Activated naive CD4-positive, alpha-beta T cell treated with anti-CD3 and anti-CD28 coated beads, Interleukin-2, amount 50 U/mL, for 16 hours (primary cell): ENCODE results near the gene MRPS7.

Experiments used
- DNase-seq: peaks from one replicate; pipeline ENCODE4 v3.0.0-alpha.2; 2020

MRPS7 gene

DNA sequence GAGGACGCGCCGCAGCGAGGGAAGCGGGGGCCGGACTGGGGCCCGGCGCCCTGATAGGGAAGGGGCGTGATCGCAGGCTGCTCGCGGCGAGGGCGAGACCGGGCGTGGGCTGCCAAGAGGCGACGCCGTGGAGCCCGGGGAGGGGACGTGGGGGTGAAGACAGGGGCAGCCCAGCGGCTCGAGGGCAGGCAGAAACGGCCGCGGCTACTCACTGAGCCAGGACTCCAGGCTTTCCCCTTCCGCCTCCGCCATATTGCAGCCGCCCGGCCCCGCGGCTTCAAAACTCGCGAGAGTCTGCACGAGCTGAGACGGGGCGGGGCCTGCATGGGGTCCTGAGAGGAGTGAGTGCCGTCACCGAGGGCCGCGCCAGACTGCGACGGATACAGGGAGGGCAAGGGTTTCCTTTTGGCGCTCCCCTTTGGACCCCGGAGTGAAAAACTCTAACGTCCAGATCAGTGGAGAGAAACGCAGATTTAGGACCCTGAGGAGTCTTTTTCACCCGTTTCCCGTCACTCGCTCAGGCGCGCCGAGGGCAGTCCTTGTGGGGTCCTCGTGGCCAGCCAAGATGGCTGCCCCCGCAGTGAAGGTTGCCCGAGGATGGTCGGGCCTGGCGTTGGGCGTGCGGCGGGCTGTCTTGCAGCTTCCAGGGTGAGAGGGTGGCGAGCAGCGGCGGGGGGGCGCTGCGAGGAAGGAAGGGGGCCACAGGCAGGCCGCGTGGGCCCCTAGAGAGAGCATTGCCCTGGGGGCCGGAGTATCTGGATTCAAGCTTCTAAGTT lies at the start of gene MRPS7, which contains the start of gene GGA3:
TSS of gene MRPS7 (plus strand) at position 544 of the 776 bp plus-strand sequence. CDS start at position 566, 22 bp downstream.
TSS of gene GGA3 (minus strand) at position 271 of the 776 bp plus-strand sequence. CDS start at position 252, 19 bp downstream.
- DNase-seq = peak; percentile 96

DNA sequence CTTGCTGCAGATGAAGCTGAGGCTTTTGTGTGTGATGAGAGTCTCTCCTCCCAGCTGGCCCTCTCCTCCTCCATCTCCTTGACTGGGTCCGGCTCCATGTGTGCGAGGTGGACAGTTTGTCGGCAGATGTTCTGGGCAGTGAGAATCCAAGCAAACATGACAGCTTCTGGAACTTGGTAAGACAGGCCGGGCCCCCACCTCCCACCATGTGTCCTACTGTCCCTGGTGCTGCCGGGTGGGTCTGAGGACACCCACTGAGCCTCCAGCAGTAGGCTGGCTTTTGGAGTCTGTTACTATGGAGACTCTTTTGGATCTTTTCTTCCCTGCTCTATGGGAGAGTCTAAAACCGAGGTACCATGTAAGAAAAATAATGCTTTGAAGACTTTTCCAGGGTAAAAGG lies 43.5 kb upstream of the MRPS7 start:
- DNase-seq = no peak

DNA sequence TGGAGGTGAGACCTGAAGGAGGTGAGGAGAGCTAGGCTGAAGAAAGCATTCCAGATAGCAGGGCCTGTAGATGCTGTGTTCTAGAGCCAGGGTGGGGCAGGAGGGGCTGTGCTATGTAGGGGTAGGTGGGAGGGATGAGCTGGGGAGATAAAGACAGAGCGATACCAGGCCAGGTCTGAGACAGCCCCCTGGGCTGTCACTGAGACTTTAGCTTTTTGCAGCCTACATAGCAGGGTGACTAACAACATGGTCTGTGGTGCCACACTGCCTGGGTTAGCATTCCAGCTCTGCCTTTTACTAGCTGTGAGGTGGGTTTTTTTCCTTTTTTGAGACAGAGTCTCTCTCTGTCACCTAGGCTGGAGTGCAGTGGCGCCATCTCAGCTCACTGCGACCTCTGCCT lies 41.9 kb upstream of the MRPS7 start:
- DNase-seq = no peak

DNA sequence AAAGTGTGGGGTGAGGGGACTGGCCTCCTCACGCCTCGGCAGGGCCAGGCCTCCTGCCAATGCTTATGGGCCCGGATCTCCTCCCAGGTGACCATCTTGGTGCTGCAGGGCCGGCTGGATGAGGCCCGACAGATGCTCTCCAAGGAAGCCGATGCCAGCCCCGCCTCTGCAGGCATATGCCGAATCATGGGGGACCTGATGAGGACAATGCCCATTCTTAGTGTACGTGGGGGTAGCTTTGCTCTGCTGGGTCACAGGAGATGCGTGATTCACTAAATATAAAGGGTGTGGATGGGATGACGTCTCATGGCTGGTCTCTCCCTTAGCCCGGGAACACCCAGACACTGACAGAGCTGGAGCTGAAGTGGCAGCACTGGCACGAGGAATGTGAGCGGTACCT lies 36.7 kb upstream of the MRPS7 start:
- DNase-seq = no peak

DNA sequence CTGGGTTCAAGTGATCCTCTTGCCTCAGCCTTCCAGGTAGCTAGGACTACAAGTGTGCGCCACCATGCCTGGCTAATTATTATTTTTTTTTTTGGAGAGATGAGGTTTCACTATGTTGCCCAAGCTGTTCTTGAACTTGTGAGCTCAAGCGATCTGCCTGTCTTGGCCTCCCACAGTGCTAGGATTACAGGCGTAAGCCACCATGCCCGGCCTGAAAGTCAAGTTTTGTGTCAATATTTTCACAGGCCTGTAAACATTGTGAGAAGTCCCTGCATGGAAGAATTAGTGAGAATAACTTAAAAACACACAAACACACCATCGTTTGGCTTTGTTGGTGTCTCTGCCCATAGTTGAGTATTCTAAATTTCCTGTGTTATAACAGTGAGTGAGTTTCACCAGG lies 34.0 kb upstream of the MRPS7 start:
- no peak for DNase-seq

DNA sequence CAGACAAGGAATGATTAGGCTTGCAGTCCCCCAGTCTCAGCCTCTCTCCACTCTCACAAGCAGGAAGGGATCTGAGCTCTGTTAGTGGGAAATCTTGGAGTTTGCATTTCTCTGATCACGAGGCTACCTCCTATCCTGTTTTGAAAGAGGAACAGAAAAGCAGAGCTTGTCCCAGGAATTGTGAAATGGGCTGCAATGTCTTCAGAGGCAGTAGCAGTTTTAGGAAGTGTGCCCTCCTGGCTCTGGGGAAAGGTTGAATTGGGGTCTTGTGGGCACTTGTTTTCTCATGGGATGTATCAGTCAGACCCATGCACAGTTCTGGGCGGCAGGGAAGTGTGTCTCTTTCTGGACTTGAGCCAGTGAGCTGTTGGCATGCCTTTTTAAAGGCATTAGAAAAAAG lies 33.4 kb upstream of the MRPS7 start:
- DNase-seq = no peak

DNA sequence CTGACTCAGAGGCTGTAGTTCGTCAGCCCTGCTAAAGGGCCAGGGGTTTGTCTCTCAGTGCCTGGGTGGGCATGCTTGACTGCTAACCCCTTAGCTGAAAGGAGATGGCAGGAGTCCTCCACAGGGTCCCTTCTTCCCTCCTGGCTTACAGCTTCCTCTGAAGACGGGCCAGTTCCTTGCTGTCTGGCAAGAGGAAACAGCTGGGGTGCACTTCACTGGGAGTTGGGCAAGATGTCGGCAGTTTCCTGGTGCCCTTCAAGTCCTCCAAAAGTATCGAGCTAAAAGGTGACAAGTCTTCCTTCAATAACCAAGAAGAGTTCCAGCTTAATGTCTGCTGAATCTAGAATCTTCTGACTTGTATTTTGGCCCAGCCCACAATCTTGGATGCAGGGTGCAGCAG lies 32.8 kb upstream of the MRPS7 start:
- no peak for DNase-seq

DNA sequence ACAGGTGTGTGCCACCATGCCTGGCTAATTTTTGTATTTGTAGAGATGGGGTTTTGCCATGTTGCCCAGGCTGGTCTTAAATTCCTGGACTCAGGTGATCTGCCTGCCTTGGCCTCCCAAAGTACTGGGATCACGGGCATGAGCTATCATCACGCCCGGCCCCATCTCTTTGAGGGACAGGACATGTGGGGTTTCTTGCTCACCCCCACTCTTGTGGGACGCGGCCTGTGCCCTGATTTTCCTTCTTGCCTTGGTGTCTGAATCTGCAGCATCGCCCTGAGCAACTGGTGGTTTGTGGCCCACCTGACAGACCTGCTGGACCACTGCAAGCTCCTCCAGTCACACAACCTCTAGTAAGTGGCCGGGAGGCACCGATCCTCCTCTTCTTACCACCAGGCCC lies 30.6 kb upstream of the MRPS7 start:
- no peak for DNase-seq

DNA sequence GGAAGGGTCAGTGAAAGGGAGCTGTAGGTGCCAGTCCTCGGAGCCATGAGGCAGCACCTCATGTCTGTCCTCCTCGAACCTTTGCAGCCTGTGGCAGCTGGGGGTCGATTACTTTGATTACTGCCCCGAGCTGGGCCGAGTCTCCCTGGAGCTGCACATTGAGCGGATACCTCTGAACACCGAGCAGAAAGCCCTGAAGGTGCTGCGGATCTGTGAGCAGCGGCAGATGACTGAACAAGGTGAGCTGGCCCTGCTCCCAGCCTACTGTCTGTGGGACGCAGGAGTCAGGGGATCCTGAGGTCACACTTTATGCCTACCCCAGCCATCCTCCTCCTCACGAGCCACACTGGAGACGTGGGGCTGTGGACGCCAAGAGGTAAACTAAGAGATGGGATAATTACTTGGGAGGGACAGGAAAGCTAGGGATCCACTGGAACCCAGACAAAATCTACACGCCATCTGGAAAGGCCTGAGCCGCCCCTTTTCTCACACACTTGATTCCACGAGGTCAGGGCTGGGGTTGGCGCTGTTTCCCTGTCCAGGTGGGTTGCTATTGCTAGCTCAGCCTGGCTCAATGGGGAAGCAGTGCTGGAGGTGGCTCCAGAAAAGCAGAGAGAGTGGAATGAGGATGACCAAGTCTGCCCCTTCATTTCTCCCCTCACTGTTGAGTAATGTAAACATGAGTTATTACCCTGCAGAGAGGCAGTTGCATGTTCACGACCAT lies 29.8 kb upstream of the MRPS7 start:
- no peak for DNase-seq

DNA sequence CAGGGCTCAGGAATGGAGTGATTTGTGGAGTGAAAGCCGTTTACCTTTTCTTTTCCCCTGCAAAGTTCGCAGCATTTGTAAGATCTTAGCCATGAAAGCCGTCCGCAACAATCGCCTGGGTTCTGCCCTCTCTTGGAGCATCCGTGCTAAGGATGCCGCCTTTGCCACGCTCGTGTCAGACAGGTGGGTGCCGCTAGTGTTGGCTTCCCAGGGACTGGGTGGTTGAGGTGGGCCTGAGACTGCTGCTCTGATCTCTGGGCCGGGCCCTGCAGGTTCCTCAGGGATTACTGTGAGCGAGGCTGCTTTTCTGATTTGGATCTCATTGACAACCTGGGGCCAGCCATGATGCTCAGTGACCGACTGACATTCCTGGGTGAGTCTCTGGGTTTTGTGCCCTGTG lies 28.9 kb upstream of the MRPS7 start:
- DNase-seq = no peak

DNA sequence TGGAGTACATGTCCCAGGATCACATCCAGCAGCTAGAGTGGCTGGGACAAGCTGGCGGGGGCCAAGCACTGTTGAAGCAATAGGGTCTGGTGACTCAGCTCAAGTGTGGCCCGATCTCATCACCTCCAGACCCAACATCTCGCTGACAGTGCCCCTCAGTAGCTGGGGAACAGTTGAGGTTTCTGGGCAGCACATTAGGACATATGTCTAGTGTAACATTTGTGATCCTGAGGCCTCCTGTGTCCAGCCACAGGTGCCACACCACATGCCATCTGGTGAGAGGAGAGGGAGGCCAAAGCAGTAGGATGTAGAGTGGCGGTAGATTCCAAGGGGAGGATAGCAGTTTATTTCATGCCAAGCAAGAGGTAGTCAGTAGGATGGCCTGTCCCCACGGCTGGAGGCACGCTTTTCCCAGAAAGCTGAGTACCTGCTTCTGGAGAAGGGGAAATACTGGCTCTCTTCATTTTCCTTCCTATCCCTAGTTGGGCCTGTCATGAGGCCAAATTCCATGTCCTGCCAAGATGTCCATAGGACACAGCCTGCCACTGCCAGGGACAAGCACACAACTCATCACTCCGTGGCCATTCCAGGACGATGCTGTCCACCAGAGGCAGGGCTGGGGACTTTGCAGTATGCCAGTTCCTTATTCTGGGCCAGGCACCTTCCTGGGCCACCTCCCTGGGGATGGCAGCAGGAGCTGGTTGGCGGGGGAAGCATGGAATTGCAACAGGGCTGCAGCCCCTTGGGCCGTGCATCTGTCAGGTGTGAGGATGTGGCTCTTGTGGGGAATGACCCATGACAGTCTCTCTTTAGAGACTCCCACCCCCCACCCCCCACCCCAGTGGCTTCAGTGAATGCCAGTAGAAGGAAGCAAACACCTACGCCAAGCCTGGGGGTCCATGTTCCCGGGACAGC lies 24.3 kb upstream of the MRPS7 start:
- DNase-seq = no peak

DNA sequence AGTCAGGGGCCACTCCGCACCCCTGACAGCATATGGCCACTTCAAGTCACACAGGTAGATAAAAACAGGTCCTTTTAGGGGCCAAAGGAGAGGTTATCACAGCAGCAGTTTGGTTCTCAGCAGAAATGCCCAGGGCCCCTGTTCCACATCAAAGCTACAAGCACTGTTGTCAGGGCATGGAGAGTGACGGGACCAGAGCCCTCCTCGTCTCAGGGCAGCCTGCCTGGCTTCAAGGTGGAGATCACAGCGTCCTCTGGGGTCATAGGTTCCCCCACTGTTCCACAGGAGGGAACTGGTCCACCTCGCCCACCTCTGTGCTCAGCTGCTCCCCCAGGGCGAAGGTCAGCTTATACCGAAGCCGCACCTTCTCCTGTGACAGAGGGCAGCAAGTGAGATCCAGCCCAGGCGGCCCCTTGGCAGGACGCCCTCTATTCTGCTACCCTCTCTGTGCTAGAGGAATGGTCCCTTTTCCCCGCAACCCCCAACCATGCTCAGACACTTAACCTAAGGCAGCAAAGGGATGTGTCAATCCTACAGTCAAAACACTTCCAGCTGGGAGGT lies 23.6 kb upstream of the MRPS7 start:
- DNase-seq = no peak

DNA sequence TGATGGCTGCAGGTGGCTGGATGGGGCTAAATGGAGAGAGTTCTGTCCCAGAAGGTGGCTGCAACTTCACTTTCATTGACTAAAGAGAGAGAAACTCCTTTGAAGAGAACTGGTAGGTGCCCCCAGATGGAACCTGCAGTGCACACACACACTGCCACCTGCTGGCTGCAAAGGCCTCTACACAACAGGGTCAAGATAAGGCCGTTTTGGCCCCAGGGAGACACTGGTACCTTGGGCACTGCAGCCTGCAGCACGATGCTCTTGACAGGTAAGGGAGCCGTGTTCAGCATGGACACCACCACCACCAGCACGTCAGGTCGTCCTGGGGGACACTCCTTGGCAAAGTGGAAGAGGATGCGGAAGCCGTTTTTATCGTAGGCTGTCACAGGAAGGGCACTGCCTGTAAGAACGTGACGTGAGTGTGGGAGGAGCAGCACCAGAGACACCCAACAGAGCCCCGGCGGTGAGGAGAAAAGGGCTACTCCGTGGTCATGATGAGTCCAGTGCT lies 22.9 kb upstream of the MRPS7 start:
- DNase-seq = peak; percentile 67

DNA sequence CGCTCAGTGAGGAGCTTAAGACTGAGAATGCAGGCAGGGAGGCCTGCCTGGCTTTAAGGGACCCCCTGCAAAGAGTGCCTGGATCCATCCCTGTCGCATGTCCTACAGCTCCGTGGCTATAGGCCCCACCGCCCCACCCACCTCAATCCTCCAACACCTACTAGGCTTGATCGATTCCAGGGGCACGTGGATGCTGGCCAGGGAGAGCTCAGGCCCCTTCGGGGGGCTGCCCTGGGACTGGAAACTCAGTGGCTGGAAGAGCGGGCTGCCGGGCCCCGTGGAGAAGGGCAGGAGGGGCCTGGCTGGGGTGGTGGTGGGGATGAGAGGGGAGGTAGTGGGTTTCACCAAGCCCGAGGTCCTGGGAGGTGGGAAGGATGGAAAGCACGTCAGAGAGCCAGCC lies 22.5 kb upstream of the MRPS7 start:
- no peak for DNase-seq

DNA sequence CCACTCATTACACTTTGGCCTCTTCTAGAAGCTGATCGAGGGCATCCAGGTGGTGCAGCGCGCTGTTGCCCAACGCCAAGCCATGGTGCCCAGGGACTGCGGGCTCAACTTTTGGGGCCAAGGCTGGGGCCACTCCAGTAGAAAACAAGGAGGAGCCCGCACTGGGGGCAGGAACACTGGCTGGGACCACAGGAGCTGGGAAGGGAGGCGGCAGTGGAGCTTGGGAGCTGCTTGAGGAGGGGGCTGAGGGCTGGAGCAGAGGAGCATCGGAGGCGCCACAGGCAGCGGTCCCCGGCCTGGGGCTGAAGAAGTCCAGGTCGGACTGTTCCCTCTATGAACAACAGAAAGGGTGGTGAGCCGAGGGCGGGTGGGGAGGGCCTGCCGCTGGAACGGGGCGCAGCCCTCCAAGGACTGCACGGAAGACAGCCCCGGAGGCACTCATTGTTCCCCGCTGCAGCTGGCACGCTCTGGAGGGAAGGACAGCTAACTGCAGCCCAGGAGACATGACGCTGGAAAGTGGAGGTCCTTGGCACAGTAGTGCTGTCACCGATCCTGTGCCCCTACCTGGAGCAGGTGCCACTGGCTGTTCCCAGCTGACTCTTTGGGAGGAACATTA lies 21.8 kb upstream of the MRPS7 start:
- no peak for DNase-seq

DNA sequence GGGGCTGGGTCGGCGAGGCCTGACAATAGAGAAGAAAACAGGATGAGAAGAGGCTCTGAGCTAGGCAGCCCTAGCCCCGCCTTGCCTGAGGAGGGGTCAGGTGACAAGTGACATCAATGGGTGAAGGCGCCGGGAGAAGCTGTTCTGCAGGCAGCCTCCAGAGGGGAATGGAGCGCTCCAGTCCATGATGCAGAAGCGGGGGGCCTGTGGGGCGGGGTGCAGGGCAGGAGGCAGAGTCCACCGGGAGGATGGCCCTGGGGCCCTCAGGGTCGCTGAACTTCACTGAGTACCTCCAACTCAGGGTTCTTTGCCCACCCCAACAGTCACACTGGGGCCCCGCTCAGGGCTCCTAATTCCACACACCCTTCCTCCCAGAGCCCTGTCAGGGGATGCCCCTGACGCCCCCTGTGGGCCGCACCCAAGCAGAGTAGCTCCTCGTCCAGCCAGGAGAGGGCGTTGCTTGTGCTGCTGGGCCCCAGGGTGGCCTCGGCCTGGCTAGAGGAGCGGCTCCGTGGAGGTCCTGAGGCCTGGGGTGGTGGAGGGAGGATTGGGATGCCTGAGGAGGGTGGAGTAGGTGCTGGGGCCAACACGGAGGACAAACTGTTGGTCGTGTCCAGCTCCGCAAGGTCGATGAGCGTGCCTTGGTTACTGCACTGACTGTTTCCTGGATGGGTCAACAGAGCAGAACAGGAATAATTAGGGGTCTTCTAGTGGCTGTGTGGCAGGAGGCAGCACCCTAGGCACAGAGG lies 21.1 kb upstream of the MRPS7 start:
- DNase-seq = peak; percentile 61

DNA sequence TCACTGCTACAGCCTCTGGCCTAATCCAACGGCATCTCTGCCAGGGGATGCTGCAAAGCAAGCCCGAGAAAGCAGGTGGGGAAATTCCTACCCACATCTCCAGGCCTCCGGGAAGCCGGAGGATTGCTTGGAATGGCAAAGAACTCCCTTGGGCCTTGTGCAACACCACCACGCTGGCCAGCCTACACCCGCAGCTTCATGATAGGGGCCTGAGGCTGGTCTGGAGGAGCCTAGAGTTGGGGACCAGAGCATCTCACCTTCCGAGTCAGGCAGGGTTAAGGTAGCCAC lies 20.6 kb upstream of the MRPS7 start:
- DNase-seq = no peak

DNA sequence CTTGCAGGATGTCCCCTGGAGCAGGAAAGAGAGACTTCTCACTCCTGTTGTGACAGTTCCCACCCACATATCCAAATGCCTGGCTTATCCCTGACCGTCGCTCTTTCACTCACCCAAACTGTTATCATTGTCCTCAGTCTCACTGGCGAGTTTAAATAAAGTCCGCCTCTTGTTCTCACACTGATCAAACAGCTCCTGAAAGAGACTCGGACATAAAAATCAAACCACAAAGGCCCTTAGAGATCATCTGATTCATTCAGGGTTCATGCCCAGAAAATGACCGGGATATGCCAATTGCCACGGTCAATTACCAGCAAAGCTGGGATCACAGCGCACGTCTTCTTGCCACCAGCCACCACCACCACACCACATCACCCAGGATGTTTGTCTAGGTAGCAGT lies 20.2 kb upstream of the MRPS7 start:
- no peak for DNase-seq

DNA sequence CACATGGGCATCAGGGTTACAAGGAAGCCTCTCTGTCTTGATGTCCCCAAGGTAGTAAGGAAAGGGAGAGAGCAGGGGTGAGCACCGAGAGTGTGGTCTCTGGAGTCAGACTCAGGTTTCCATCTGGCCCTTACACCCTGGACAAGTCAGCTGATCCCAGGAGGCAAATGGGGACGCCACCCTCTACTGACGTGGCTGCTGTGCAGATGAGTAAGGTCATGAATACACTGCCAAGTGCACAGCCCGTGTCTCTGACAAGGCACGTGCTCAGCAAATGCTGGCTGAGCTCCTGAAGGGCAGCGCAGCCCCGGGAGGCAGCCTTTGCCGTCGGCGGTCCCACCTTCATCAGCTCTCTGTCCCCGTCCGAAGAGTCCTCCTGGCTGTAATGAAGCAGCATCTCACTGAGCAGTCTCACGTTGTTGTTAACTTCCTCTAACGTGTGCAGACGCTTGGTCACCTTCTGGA lies 19.7 kb upstream of the MRPS7 start:
- no peak for DNase-seq

DNA sequence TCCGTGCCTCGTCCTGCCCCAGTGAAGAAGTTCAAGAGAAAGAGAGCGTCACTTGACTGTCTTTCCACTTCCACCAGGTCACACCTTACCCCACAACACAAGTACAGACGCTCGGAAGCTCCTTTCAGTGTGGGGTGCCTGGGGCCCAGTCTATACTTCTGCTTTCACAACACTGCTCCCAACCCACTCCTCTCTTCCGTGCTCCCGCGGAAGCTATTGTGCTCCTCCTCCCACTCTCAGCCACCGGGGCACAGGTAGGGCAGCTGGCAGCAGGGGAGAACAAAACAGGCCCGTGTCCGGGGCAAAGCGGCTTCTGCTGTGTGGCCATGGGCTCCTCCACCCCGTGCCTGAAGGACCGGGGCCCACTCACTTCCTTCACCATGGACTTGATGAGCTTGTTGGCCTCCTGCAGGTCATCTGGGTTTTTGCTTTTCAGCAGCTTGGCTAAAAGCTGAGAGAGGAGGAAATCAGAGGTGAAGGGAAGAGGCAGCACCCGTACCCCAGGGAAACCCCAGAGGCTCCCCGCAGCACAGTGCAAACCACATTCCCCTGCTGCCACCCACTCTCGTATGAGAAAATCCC lies 19.1 kb upstream of the MRPS7 start:
- DNase-seq = no peak

DNA sequence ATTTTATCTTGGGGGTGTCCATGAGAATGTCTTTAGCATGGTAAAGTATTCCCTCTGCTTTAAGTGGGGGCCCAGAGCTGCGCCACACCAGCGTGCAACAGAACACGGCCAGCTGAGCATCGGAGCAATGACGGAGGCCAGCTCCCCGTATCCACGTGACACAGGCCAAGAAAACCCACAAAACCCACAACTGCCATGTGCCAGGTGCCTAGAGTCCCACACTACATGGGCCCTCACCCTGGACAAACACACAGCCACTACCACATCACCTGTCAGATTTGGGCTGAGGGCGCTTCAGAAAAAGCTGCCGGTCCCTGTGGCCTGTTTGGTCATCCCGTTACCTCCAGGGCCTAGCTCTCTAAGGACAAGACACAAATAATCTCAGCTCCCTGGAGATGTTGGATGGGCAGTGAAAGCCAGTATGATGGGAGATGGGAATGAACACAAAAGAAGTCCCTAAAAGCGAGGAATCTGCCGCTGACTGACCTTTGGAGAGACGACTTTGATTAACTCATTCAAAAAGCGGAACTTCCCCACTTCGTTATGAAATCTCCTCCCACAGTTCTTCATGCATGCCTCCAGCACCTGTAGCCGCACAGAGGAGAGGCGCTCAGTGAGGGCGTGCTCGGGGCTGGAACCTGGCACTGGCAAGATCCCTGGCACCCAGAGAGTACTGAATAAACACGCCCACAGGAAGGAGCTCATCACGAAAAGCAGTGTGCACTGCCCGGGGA lies 17.4 kb upstream of the MRPS7 start:
- no peak for DNase-seq
